RWPE1 (cell line): ENCODE results near the gene CD27.
A peak's percentile ranks its signal among the peaks of the same experiment; 100 is the strongest.
"Not testable (repeated sequence)": the region's sequence is repeated elsewhere in the genome, so short reads cannot be mapped to it uniquely, and the experiment has no call there.

Experiments used
- CTCF ChIA-PET: fragments of 350-600 bp; sonication (Branson Sonifier 250); formaldehyde crosslinking; extraction: SDS; loops from one replicate; lab custom pipeline; 2021; lab: Yijun Ruan, JAX
- POLR2A ChIA-PET: fragments of 400-600 bp; formaldehyde crosslinking; extraction: SDS; loops from one replicate; lab custom pipeline; 2020; ENCODE audit warnings: antibody characterized with exemption; ENCODE audit not compliant: low non-redundant PET; lab: Yijun Ruan, JAX
- DNase-seq: peaks from one replicate; pipeline ENCODE4 v3.0.0; 2012; ENCODE audit warnings: low spot score
- H3K27ac ChIP-seq: fragments of 450-650 bp; 2 replicates; pipeline ENCODE4 v1.5.1; 2017
- TF ChIP-seq, protein P1 (sequence below): fragments of 450-650 bp; conservative IDR thresholded peaks from 2 replicates; pipeline ENCODE4 v1.5.1; 2017; ENCODE audit warnings: low read depth, mild to moderate bottlenecking

CD27 gene

DNA sequence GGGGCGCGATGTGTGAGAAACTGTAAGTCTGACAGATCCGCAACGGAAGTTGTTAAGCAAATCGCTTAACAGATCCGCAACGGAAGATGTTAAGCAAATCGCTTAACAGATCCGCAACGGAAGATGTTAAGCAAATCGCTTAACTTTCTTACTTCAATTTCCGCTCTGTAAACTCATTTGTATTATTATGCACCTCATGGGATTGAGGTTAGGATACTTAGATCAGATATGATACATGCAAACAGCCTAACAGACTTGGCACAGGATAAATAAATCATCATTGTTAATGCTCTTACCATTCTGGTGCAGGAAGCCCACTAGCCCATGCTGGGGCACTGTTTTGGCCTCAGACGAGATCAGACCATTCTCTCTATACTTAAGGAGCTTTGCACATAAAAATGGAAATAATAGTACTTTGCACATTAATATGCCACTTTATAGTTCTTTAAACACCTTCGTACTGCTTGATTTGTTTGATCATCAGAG, 49.5 kb downstream of the CD27 start:
- peak overlapping the region; percentile 93 for H3K27ac ChIP-seq
- ChIA-PET POLR2A (no interaction called here), CTCF (no interaction called here)
- TF ChIP-seq, protein P1, sequence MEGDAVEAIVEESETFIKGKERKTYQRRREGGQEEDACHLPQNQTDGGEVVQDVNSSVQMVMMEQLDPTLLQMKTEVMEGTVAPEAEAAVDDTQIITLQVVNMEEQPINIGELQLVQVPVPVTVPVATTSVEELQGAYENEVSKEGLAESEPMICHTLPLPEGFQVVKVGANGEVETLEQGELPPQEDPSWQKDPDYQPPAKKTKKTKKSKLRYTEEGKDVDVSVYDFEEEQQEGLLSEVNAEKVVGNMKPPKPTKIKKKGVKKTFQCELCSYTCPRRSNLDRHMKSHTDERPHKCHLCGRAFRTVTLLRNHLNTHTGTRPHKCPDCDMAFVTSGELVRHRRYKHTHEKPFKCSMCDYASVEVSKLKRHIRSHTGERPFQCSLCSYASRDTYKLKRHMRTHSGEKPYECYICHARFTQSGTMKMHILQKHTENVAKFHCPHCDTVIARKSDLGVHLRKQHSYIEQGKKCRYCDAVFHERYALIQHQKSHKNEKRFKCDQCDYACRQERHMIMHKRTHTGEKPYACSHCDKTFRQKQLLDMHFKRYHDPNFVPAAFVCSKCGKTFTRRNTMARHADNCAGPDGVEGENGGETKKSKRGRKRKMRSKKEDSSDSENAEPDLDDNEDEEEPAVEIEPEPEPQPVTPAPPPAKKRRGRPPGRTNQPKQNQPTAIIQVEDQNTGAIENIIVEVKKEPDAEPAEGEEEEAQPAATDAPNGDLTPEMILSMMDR = no peak
- no peak for DNase-seq

- CTCF ChIA-PET = interaction anchor here (1.0 kb wide), 1 partner anchor 44 kb away, joined by 3 read pairs; no protein-coding TSS in a partner anchor
- no peak overlapping the region for H3K27ac ChIP-seq
- TF ChIP-seq, protein P1 = no peak
Observed at GRCh38 chr12:6494968-6495367, 50.2 kb downstream of the CD27 start.

GRCh38 chr12:6497291-6497690, 52.5 kb downstream of the CD27 start:
- POLR2A ChIA-PET = interaction anchor here (0.7 to 2.2 kb wide), 2 partner anchors 37 to 43 kb away, joined by 4 to 5 read pairs; partner anchors contain the start of gene GAPDH
- not testable (repeated sequence) for DNase-seq
- H3K27ac ChIP-seq = peak overlapping the region; percentile 43; the same call in 1 of the 2 replicates
- CTCF ChIA-PET = interaction anchor here (0.6 kb wide), 1 partner anchor 509 kb away, joined by 3 read pairs; no protein-coding TSS in a partner anchor

More at GRCh38 chr12:6494968-6495367, 50.2 kb downstream of the CD27 start:
- POLR2A ChIA-PET = no interaction called here
- DNase-seq = peak; percentile 26

DNA sequence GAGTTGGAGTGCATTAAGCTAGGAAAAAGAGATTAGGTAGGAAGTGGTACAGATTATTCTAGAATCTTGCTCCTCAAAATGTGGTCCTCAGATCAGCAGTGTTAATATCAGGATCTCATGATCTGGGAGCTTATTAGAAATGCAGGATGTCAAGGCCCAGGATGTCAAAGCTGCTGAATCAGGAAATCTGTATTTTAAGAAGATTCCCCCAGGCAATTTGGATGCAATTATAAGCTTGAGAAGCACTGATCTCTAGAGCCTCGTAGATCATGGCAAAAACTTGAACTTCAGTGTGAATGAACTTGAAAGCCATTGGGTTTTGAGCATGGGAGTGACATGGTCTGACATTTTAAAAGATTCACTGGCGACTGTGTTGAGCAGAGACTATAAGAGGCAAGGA, 55.7 kb downstream of the CD27 start:
- POLR2A ChIA-PET = no interaction called here
- DNase-seq = no peak
- CTCF ChIA-PET = no interaction called here
- TF ChIP-seq, protein P1 = no peak
- no peak overlapping the region for H3K27ac ChIP-seq
